ENCODE data around the gene RPTOR. TPM values are rescaled to one million over a fixed set of nuclear protein-coding genes. Genes with fewer than 3 reads are reported as not detected.
"Not testable (repeated sequence)": the region's sequence is repeated elsewhere in the genome, so short reads cannot be mapped to it uniquely, and the experiment has no call there.

The RPTOR gene
- total and polyA plus RNA-seq, 10 of the 15 experiments (the other 5 are each of a cell fraction or from before 2014, with no cell fraction given), result 0.18 to 32.1 (median 7.8) TPM

DNA sequence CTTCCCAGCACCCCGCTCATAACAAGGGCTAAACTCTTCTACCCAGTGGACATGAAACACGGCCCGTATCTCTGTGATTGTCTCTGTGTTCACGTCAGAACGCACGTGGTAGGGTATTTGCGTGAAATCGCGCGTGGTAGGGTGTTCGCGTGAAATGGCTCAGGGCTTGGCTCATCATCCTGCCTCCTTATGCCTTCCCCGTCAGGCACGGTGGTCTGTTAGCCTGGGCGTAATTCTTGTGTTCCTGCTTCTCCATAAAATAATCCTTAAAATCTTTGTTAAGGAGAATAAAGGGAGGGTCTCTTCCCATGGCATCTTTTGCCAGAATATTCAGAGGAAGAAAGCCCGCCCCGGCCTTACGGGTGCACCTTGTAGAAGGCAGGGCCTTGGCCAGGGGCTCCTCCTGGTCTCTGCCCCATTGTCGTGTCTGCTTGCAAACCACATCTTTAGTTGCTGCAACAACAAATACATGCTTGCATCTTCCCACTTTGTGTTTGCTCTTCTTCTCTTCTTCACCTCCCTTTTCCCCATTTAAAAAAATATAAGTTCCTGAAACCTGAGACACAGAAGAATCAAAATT lies 330.3 kb downstream of the RPTOR start:
- Histone ChIP-seq H3K4me2 (ENCODE audit: control insufficient read depth, insufficient read depth) (no peak overlapping the region), H3K9me3 (replicated peaks; ENCODE audit: control insufficient read depth, insufficient read depth, low read length) (no peaks in the 10 kb centered on the region), H3K36me3 (ENCODE audit: control insufficient read depth in 2 of 2, insufficient read depth in 2 of 2, low read length in 1 of 2) (peaks cover 2 to 6% of the 10 kb centered on the region in 2 experiments; a peak in 3 of 4 replicates), H3K9ac (ENCODE audit: control insufficient read depth, insufficient read depth, low read length) (no peak overlapping the region), H3K27me3 (replicated peaks in 1 of 2; ENCODE audit: control insufficient read depth in 2 of 2, insufficient read depth in 2 of 2, low read length in 1 of 2) (no peaks in the 10 kb centered on the region), H2AFZ (ENCODE audit: control insufficient read depth, low read depth, low read length) (no peak overlapping the region), H4K20me1 (ENCODE audit: control insufficient read depth, insufficient read depth) (no peaks in the 10 kb centered on the region), H3K79me2 (ENCODE audit: control insufficient read depth, insufficient read depth, low read length) (no peaks in the 10 kb centered on the region), H3K4me3 (no peak overlapping the region), H3K4me1 (ENCODE audit: control insufficient read depth, insufficient read depth, low read length) (peaks cover 21% of the 10 kb centered on the region), H3K27ac (ENCODE audit: control insufficient read depth, insufficient read depth) (no peak overlapping the region)
- SMC1A ChIA-PET (ENCODE audit: uncharacterized antibody, unreplicated experiment), result no interaction called here
- WGBS (ENCODE audit: insufficient coverage, insufficient replicate concordance, low lambda C conversion rate, missing lambda C conversion rate), result 95% methylated on average over 19 of the region's 19 CpGs
- RAD21 ChIA-PET (ENCODE audit: unreplicated experiment), result no interaction called here
- intact Hi-C loops (cut with micrococcal nuclease; ENCODE audit: unreplicated experiment), result no loop called here
- TF ChIP-seq, protein P1, sequence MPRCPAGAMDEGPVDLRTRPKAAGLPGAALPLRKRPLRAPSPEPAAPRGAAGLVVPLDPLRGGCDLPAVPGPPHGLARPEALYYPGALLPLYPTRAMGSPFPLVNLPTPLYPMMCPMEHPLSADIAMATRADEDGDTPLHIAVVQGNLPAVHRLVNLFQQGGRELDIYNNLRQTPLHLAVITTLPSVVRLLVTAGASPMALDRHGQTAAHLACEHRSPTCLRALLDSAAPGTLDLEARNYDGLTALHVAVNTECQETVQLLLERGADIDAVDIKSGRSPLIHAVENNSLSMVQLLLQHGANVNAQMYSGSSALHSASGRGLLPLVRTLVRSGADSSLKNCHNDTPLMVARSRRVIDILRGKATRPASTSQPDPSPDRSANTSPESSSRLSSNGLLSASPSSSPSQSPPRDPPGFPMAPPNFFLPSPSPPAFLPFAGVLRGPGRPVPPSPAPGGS (IDR thresholded peaks at IDR 0.05; ENCODE audit: borderline replicate concordance, insufficient read depth, low read depth, low read length, poor library complexity, severe bottlenecking), result peak; percentile 33
- TF ChIP-seq GABPA (IDR thresholded peaks at IDR 0.05; ENCODE audit: low read depth), result no peak
- no TSS peak for BruUV-seq (replicated peaks)
- no peak for FAIRE-seq
- CTCF ChIA-PET, result no interaction called here
- in situ Hi-C loops (cut with MboI), result no loop called here
- ATAC-seq, result no peak
- DNase-seq (ENCODE audit: low read depth, low spot score), result no peak
- POLR2A ChIA-PET, result no interaction called here

DNA sequence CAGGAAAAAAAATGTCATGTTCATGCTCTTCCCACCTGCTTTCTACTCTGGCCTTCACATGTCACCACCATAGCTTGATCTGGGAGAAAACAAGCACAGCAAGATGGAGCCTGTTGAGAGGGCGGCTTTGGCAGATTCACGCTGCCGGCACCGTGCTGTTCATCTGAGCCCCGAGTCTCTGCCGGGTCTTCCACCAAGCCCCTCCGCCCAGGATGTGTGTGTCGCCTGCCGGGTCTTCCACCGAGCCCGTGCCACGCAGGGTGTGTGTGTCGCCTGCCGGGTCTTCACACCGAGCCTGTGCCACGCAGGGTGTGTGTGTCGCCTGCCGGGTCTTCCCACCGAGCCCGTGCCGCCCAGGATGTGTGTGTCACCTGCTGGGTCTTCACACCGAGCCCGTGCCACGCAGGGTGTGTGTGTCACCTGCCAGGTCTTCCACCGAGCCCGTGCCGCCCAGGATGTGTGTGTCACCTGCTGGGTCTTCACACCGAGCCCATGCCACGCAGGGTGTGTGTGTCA lies 330.9 kb downstream of the RPTOR start:
- POLR2A ChIA-PET; FAIRE-seq; BruUV-seq (replicated peaks); H3K36me3 ChIP-seq (ENCODE audit: control insufficient read depth in 2 of 2, insufficient read depth in 2 of 2, low read length in 1 of 2); intact Hi-C loops (cut with micrococcal nuclease; ENCODE audit: unreplicated experiment); H4K20me1 ChIP-seq (ENCODE audit: control insufficient read depth, insufficient read depth); in situ Hi-C loops (cut with MboI); H3K4me2 ChIP-seq (ENCODE audit: control insufficient read depth, insufficient read depth); H3K27me3 ChIP-seq (replicated peaks in 1 of 2; ENCODE audit: control insufficient read depth in 2 of 2, insufficient read depth in 2 of 2, low read length in 1 of 2); H3K27ac ChIP-seq (ENCODE audit: control insufficient read depth, insufficient read depth); H3K9ac ChIP-seq (ENCODE audit: control insufficient read depth, insufficient read depth, low read length); H2AFZ ChIP-seq (ENCODE audit: control insufficient read depth, low read depth, low read length); CTCF ChIA-PET; RAD21 ChIA-PET (ENCODE audit: unreplicated experiment); SMC1A ChIA-PET (ENCODE audit: uncharacterized antibody, unreplicated experiment); DNase-seq (ENCODE audit: low read depth, low spot score); H3K9me3 ChIP-seq (replicated peaks; ENCODE audit: control insufficient read depth, insufficient read depth, low read length); H3K79me2 ChIP-seq (ENCODE audit: control insufficient read depth, insufficient read depth, low read length); ATAC-seq; H3K4me3 ChIP-seq: not testable (repeated sequence)
- 98% methylated on average over 26 of the region's 29 CpGs for WGBS (ENCODE audit: insufficient coverage, insufficient replicate concordance, low lambda C conversion rate, missing lambda C conversion rate)
- H3K4me1 ChIP-seq (ENCODE audit: control insufficient read depth, insufficient read depth, low read length), result peaks cover 21% of the 10 kb centered on the region

DNA sequence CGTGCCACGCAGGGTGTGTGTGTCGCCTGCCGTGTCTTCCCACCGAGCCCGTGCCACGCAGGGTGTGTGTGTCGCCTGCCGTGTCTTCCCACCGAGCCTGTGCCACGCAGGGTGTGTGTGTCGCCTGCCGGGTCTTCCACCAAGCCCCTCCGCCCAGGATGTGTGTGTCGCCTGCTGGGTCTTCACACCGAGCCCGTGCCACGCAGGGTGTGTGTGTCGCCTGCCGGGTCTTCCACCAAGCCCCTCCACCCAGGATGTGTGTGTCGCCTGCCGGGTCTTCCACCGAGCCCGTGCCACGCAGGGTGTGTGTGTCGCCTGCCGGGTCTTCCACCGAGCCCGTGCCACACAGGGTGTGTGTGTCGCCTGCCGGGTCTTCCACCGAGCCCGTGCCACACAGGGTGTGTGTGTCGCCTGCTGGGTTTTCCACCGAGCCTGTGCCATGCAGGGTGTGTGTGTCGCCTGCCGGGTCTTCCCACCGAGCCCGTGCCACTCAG lies 331.9 kb downstream of the RPTOR start:
- H3K36me3 ChIP-seq (ENCODE audit: control insufficient read depth in 2 of 2, insufficient read depth in 2 of 2, low read length in 1 of 2); H3K27me3 ChIP-seq (replicated peaks in 1 of 2; ENCODE audit: control insufficient read depth in 2 of 2, insufficient read depth in 2 of 2, low read length in 1 of 2); in situ Hi-C loops (cut with MboI); FAIRE-seq; H3K79me2 ChIP-seq (ENCODE audit: control insufficient read depth, insufficient read depth, low read length); ATAC-seq; DNase-seq (ENCODE audit: low read depth, low spot score); intact Hi-C loops (cut with micrococcal nuclease; ENCODE audit: unreplicated experiment); H2AFZ ChIP-seq (ENCODE audit: control insufficient read depth, low read depth, low read length); POLR2A ChIA-PET; BruUV-seq (replicated peaks); H3K9me3 ChIP-seq (replicated peaks; ENCODE audit: control insufficient read depth, insufficient read depth, low read length); H4K20me1 ChIP-seq (ENCODE audit: control insufficient read depth, insufficient read depth): not testable (repeated sequence)
- 0 out of 2 replicates have a peak overlapping the region, but pooled peaks have one; percentile 9 for H3K4me3 ChIP-seq
- SMC1A ChIA-PET (ENCODE audit: uncharacterized antibody, unreplicated experiment), result interaction anchor here (1.3 to 2.1 kb wide), 3 partner anchors 34 to 61 kb away, joined by 3 to 22 read pairs (median 9); no protein-coding TSS in a partner anchor
- peaks cover 21% of the 10 kb centered on the region for H3K4me1 ChIP-seq (ENCODE audit: control insufficient read depth, insufficient read depth, low read length)
- peak overlapping the region; percentile 42; the same call in 1 of the 2 replicates for H3K9ac ChIP-seq (ENCODE audit: control insufficient read depth, insufficient read depth, low read length)
- peak overlapping the region; percentile 79 for H3K27ac ChIP-seq (ENCODE audit: control insufficient read depth, insufficient read depth)
- CTCF ChIA-PET, result interaction anchor here (1.5 kb wide), 1 partner anchor 34 kb away, joined by 10 read pairs; no protein-coding TSS in a partner anchor
- RAD21 ChIA-PET (ENCODE audit: unreplicated experiment), result interaction anchor here (1.3 to 1.8 kb wide), 3 partner anchors 20 to 49 kb away, joined by 4 to 6 read pairs (median 4); no protein-coding TSS in a partner anchor
- H3K4me2 ChIP-seq (ENCODE audit: control insufficient read depth, insufficient read depth), result peak overlapping the region; percentile 58; the same call in 1 of the 2 replicates
- 91% methylated on average over 35 of the region's 39 CpGs for WGBS (ENCODE audit: insufficient coverage, insufficient replicate concordance, low lambda C conversion rate, missing lambda C conversion rate)
